GM18517 (cell line): ENCODE measurements around the gene CAPN3.
"Not testable (repeated sequence)": the region's sequence is repeated elsewhere in the genome, so short reads cannot be mapped to it uniquely, and the experiment has no call there.

ENCODE experiments used
- ATAC-seq: cut with Tn5 transposase; IDR thresholded peaks from one replicate; pipeline ENCODE4 v1.9.1; 2021; ENCODE audit warnings: mild to moderate bottlenecking, moderate library complexity; ENCODE audit not compliant: unreplicated experiment

The CAPN3 gene

DNA sequence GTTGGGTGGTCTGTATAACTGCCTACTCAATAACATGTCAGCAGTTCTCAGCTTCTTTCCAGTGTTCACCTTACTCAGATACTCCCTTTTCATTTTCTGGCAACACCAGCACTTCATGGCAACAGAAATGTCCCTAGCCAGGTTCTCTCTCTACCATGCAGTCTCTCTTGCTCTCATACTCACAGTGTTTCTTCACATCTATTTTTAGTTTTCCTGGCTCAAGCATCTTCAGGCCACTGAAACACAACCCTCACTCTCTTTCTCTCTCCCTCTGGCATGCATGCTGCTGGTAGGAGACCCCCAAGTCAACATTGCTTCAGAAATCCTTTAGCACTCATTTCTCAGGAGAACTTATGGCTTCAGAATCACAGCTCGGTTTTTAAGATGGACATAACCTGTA lies at the start of gene CAPN3:
TSS of gene CAPN3 (plus strand) at position 253 of the 400 bp plus-strand sequence. CDS start 305 bp downstream, outside the sequence.
- ATAC-seq: no peak

DNA sequence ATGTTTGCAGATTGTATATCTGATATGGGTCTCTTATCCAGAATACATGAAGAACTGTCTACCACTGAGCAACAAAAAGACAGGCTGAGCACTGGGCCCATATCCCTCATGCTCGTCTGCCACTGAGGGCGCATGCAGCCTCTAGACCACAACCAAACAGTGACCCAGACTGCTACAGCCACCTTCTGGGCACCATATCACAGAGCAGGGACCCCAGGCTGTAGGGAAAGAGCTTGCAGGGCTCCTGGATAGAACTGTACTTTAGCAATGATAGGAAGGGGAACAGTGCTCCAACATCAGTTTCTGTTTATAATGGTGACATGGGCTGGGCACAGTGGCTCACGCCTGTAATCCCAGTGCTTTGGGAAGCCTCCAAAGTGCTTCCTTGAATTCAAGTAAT lies 45.8 kb upstream of the CAPN3 start:
- ATAC-seq: no peak

DNA sequence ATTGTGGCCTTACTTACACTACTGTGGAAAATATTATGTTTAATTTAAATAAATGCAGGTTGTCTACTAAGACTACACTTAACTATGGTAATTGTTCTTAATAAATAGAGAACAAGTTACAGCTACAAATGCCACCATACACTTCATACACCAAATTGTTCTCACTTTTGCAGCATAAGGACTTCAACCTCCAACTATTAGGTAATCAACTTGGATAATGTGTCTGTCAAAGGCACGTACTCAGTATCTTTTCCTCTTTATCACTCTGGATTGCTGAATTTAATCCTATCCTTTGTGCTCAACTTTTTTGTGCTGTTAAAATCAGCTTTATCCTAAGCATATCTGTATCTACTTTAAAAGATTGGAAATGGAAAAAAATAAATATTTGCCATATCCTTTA lies 44.5 kb upstream of the CAPN3 start:
- no peak for ATAC-seq

DNA sequence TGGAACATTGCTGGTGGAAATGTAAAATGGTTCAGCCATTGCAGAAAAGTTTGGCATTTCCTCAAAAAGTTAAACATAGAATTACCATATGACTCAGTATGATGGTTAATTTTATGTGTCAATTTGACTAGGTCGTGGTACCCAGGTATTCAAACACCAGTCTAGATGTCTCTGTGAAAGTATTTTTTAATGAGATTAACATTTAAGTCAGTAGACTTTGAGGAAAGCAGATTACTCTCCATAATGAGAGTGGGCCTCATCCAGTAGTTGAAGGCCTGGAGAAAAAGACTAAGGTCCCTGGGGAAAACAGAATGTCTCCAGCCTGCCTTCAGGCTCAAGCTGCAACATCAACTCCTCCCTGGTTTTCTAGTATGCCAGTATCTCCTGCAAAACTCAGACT lies 43.8 kb upstream of the CAPN3 start:
- ATAC-seq: no peak

DNA sequence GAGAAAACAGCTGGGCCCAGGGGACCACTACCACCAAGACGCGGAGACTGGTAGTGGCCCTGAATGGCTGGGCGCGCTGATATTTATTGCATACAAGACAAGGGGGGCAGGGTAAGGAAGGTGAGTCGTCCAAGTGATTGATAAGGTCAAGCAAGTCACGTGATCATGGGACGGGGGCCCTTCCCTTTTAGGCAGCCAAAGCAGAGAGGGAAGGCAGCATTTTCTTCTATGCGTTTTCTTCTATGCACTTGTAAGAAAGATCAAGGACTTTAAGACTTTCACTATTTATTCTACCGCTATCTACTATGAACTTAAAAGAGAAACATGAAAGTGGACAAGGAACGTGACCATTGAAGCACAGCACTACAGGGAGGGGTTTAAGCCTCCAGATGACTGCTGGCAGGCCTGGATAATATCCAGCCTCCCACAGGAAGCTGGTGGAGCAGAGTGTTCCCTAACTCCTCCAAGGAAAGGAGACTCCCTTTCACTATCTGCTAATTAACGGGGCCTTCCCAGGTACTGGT lies 43.0 kb upstream of the CAPN3 start:
- ATAC-seq: not testable (repeated sequence)

DNA sequence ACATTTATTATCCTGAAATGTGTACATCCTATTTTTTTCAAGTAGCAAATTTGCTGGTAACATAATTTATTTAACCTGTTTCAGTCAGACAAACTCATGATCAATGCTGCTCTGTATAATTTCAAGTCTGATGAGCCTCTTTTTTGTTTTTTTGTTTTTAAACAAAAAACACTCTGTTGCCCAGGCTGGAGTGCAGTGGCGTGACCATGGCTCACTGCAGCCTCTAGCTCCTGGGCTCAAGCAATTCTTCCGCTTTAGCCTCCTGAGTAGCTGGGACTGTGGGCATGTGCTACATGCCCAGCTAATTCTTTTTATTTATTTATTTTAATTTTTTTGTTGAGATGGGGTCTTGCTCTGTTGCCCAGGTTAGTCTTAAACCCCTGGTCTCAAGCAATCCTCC lies 40.1 kb upstream of the CAPN3 start:
- no peak for ATAC-seq

DNA sequence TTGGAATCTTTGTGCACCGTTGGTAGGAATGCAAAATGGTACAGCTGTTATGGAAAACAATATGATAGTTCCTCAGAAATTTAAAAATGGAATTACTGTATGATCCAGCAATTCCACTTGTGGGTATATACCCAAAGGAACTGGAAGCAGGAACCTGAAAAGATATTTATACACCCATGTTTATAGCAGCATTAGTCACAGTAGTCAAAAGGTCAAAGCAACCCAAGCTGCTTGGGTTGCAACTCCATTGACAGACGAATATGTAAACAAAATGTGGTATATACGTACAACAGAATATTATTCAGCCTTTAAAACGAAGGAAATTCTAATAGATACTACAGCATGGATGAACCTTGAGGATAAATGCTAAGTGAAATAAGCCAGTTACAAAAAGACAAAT lies 35.0 kb upstream of the CAPN3 start:
- no peak for ATAC-seq

DNA sequence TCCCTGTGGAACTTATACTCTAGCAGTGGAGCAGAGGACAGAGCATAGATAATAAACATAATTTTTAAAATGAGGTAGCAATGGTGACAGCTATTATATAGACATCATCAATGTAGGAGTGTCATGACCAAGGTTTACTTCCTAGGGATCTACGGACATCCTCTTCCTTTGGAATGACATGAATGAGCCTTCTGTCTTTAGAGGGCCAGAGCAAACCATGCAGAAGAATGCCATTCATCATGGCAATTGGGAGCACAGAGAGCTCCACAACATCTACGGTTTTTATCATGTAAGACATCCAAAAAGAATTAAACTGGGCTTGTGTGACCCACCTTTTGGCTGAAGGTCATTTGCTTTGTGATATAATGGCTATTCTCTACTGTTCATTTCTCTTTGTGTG lies 30.1 kb upstream of the CAPN3 start:
- ATAC-seq: no peak

DNA sequence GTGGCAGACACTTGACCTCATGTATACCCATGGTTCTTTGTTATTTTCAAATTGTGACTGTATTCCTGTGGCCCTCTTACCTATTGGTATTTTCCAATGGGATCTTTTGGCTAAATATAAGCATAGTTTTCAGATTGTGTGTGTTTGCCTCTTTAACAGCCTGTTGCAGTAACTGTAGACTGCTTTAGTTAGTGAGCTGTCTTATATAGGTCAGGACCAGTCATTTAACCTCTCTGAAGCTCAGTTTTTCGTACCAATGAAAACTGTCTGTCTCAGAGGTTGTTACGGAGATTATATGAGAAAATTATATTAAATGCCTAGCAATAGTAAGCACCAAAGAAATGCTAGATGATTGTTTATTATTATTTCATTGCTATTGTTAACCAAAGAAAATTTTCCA lies 29.3 kb upstream of the CAPN3 start:
- no peak for ATAC-seq

DNA sequence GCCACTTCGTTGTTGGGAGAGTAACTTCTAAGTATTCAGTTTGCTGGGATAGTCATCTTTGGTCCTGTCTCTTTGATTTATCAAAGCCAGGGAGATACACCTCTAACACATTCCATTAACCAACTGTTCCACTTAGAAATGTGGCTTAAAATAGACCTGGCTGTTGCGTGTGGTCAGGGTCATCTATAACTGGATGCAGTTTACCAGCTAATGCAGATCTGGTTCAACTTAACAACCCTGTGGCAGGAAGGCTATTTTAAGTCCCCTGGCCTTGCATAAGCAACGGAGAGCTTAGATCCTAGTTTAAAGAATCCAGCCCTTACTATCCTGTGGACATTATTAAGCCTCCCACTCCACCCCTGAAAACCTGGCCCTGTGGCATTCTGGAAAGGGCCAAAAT lies 28.1 kb upstream of the CAPN3 start:
- no peak for ATAC-seq

DNA sequence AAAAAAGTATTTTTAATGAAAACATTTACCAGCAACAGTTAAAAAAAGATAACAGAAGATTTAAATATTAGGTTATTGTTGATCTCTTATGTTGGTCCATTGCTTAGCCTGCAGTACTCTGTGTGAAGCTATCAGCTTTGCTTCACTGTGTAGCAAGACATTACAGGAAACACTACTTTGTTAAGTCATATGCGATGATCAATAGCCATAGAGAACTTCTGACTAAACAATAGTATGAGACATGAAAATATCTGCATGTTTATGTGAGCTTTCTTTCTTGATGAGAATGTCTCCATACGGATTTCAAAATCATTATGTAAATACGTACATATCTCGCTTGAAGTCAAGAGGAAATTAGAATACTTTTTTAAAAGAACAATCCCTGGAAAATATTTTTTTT lies 27.0 kb upstream of the CAPN3 start:
- ATAC-seq: no peak

DNA sequence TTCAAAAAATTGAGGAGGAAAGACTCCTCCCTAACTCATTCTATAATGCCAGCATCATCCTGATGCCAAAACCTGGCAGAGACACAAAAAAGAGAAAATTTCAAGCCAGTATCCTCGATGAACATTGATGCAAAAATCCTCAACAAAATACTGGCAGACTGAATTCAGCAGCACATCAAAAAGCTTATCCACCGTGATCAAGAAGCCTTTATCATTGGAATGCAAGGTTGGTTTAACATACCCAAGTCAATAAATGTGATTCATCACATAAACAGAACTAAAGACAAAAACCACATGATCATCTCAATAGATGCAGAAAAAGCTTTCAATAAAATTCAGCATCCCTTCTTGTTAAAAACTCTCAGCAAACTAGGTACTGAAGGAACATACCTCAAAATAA lies 24.2 kb upstream of the CAPN3 start:
- ATAC-seq: no peak

DNA sequence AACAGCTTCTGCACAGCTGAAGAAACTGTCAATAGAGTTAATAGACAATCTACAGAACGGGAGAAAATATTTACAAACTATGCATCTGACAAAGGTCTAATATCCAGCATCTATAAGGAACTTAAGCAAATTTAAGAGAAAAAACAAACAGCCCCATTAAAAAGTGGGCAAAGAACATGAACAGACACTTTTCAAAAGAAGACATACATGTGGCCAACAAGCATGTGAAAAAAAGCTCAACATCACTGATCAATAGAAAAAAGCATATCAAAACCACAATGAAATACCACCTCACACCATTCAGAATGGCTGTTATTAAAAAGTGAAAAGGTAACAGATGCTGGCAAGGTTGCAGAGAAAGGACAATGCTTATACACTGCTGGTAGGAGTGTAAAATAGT lies 22.7 kb upstream of the CAPN3 start:
- not testable (repeated sequence) for ATAC-seq

DNA sequence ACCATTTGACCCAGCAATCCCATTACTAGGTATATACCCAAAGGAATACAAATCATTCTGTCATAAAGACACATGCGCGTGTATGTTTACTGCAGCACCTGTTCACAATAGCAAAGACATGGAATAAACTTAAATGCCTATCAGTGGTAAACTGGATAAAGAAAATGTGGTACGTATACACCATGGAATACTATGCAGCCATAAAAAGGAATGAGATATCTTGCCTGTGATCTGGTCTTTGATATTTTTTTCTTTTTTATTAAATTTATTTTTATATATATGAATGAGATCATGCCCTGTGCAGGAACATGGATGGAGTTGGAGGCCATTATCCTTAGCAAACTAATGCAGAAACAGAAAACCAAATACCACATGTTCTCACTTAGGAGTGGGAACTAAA lies 22.2 kb upstream of the CAPN3 start:
- not testable (repeated sequence) for ATAC-seq

DNA sequence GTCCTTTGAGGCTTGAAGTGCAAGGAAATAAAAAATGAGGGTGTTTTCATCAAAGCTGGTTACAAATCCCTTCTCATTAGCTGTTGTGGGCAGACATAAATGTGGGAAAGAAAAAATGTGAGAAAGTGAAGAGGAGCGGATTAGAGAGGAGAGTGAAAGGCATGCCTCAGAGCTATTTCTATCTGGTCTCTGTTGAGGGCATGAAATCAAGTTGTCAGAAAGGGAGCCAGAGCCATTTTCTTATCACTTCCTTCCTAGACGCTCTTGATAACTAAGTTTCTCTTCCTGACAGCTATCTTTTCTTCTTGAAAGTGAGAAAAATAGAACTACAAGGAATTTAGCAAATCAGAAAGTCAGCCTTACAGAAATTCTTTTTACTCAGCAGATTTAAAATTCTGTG lies 20.8 kb upstream of the CAPN3 start:
- no peak for ATAC-seq

DNA sequence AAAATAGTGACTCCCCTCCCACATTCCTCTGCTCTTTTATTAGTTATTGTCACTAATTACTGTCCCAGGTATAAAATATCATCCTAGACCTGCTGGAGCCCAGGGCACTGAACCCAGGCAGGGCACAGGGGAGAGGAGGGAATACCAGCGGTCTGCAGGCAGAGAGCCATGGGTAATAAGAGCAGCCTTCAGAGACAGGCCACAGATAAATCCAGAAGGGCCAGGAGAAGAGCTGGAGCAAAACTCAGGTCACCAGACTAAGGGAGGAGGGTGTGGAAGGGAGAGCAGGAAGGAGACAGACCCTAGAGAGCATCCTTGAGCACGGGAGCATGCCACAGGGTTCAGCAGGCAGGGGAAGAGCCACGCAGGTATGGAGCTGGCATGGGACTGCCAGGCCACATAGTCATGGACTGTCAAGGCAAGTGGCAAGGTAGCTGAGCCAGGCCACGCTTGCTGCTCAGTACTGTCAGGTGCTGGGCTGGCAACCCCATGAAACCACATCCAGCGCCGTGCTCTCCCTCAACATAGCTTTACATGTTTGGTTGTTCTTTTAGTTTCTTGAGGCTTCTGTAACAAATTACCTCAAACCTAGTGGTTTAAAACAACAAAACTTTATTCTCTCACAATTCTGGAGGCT lies 15.6 kb upstream of the CAPN3 start:
- ATAC-seq: no peak

DNA sequence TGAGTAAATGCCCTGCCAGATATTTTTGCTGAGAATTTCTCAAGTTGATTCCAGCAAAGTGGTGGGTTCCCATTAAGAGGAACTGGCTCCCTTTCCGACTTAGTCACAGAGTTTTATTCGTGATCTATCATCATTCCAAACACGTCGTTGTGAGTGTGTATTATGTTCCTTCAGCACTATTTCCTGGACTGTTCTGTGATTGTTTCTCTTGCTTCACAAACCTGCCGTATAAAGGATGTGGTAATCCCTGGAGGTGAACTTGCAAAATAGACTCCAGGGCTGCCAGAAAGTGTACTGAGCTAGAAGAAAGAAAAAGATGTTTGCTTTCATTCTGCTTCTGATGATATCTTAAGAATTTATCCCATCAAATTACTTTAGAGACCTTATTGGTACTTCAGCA lies 14.5 kb upstream of the CAPN3 start:
- ATAC-seq: no peak

DNA sequence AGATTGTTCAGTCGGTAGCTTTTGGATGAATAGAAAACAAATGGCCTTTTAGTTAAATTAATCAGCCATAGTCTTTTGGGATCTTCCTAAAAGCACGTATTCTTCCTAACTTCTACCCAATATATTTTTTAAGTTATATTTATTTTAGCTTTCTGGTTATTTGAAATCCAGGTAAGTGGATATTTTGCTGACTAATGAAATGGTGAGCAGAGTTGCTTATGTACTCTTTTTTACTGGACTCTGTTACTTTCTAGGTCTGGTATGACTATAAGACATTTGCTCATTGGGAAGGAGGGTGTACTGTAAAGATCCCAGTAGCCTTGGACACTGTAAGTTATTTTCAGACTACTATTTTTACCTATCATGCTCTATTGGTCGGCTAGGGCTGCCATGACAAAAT lies 13.8 kb upstream of the CAPN3 start:
- no peak for ATAC-seq

DNA sequence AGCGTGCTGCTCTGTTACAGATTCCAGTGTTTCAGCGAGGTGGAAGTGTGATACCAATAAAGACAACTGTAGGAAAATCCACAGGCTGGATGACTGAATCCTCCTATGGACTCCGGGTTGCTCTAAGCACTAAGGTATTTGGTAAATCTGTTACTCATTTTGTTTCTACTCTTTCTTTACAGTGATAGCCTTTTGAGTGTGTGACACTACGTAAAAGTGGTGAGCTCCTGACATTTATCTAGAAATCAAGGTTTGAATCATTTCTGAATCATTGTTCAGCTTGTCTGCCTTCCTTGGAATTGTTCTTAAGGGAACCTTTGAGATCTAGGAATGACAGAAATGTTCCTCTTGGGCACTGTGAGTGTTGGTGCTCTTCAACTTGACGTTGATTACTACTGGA lies 11.2 kb upstream of the CAPN3 start:
- ATAC-seq: no peak

DNA sequence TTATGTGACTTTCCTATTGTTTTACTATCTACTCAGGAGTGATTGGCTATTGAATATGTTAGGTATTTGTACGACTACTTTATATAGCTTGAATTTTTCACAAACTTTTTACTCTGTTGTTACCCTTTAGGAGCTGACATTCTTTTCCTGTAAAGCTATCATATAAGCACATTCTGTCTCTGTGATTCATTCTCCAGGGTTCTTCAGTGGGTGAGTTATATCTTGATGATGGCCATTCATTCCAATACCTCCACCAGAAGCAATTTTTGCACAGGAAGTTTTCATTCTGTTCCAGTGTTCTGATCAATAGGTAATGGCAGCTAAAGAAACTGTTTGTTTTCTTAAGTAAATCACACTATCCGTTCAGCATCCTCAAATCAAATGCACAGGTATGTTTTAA lies 10.1 kb upstream of the CAPN3 start:
- ATAC-seq: no peak

DNA sequence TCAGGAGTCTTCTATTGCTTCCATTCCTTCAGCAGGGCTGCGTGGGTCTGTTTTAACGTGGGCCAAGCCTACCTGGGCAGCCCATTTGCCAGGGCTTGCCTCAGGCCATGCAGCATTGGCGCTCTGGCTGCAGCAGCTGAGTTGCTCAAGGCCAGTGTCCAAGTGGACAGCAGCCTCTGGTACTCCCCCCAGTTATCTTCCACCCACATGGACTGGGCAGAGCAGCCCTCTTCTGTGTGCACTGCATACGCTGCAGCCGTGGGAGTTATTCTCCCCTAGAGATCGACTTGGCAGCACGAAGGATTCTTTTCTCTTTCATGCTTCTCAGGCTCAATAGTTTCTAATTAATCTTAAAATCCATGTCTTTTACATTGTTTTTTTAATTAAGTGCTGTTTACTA lies 6.9 kb upstream of the CAPN3 start:
- ATAC-seq: no peak

DNA sequence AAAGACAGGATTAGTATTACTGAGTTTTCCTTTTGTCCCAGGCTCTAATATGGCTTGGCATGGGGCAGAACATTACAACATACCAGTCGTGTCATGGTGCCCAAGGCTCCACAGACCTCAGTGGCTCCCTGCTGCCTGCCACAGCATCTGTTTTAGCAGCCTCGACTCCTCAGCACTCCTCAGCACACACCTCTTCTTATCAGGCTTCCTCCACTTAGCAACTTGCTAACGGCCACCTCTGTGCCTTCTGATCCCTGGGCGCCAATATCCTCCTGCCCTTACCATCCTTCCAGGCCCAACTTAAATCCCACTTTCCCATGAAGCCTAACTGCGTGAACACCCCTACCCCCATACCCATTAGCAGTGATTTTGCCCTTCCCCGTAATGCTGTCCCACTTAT lies 6.2 kb upstream of the CAPN3 start:
- ATAC-seq: no peak

DNA sequence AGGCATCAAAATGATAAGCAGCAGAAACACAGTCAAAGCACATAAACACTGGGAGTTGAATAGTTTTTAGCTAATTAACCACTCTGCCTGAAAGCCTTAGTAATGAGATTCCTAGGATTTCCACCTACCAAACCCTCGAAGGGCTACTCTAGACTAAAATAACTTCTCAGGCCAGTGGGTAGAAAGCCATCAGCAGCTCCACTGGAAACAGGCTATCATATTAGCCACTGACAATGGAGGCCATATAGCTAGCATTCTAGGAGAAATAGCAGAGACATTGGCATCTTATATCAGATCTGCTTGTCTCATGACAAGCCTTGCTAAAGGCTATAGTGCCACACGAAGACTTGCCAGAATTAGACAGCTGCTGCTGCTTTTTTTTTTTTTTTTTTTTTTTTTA lies 4.5 kb upstream of the CAPN3 start:
- no peak for ATAC-seq
